Measurements from ENCODE around the gene ASIC3. TPM values are rescaled to one million over a fixed set of nuclear protein-coding genes. Genes with fewer than 3 reads are reported as not detected.
"Not testable (repeated sequence)": the region's sequence is repeated elsewhere in the genome, so short reads cannot be mapped to it uniquely, and the experiment has no call there.

Gene ASIC3
- total RNA-seq, 1 donor from 2014 or later: 5.4 TPM

- intact Hi-C loops (cut with micrococcal nuclease): loop anchor here (1.0 to 10.0 kb wide), 4 partner anchors 36 to 509 kb away; partner anchors contain the start of genes ABCF2 and KCNH2
Observed at GRCh38 chr7:151013356-151013732, 35.0 kb upstream of the ASIC3 start.

DNA sequence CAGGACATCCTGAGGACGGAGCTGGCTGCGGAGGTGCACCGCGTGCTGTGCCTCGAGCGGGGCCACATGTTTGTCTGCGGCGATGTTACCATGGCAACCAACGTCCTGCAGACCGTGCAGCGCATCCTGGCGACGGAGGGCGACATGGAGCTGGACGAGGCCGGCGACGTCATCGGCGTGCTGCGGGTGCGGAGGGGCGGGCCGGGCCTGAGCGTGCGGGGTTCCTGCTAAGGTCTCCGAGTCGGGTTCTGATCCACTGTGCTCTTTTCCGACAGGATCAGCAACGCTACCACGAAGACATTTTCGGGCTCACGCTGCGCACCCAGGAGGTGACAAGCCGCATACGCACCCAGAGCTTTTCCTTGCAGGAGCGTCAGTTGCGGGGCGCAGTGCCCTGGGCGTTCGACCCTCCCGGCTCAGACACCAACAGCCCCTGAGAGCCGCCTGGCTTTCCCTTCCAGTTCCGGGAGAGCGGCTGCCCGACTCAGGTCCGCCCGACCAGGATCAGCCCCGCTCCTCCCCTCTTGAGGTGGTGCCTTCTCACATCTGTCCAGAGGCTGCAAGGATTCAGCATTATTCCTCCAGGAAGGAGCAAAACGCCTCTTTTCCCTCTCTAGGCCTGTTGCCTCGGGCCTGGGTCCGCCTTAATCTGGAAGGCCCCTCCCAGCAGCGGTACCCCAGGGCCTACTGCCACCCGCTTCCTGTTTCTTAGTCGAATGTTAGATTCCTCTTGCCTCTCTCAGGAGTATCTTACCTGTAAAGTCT lies 34.4 kb upstream of the ASIC3 start:
- intact Hi-C loops (cut with micrococcal nuclease): loop anchor here (1.0 to 10.0 kb wide), 7 partner anchors 14 to 508 kb away; partner anchors contain the start of genes ABCB8, ABCF2, KCNH2 and TMUB1

DNA sequence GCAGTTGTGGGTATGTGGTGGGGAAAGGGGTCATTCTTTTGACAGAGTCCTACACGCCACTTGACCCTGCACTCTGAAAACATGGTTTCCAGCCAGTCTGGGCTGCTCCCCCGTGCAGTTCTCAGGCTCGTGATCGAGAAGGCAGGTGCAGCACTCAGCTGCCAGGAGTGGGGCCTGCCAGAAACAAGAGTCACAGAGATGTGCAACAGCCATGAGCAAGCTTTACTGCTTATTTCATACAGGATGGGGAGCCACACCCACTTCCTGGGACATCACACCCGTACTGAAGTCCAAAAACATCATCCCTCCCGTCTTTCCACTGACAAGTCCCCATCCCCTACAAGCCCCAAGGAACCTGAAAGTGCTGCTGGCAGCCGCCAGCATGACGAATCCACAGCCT lies 33.4 kb upstream of the ASIC3 start:
- intact Hi-C loops (cut with micrococcal nuclease): loop anchor here (1.0 to 10.0 kb wide), 6 partner anchors 13 to 507 kb away; partner anchors contain the start of genes ABCB8, KCNH2 and TMUB1

DNA sequence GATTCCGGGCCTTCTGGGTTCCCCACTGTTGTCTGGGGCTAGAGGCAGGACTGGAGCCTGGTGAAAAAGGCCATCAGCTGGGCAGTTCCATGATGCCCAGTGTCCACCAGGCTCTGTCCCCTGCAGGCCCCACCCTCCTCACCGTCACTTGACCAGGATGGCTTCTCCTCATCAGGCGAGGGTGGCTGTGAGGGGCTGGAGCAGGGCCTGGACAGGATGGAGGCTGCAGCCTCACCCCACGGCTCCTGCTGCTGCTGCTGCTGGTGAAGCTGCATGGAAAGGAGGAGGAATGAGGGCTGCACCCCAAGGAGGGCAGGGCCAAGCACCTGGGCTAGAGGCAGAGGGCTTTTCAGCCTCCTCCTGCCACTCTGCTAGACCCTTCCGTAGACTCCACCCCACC lies 32.4 kb upstream of the ASIC3 start:
- intact Hi-C loops (cut with micrococcal nuclease): loop anchor here (2.0 to 10.0 kb wide), 2 partner anchors 241 to 1143 kb away; partner anchors contain the start of gene ATP6V0E2

GRCh38 chr7:151016505-151016904 lies 31.8 kb upstream of the ASIC3 start:
- intact Hi-C loops (cut with micrococcal nuclease): loop anchor here (2.0 to 10.0 kb wide), 2 partner anchors 242 to 1144 kb away; partner anchors contain the start of gene ATP6V0E2

GRCh38 chr7:151016942-151017341 lies 31.4 kb upstream of the ASIC3 start:
- intact Hi-C loops (cut with micrococcal nuclease): loop anchor here (2.0 to 10.0 kb wide), 2 partner anchors 242 to 1144 kb away; partner anchors contain the start of gene ATP6V0E2

GRCh38 chr7:151017370-151017952 lies 30.9 kb upstream of the ASIC3 start:
- intact Hi-C loops (cut with micrococcal nuclease): loop anchor here (2.0 to 10.0 kb wide), 2 partner anchors 243 to 1145 kb away; partner anchors contain the start of gene ATP6V0E2

DNA sequence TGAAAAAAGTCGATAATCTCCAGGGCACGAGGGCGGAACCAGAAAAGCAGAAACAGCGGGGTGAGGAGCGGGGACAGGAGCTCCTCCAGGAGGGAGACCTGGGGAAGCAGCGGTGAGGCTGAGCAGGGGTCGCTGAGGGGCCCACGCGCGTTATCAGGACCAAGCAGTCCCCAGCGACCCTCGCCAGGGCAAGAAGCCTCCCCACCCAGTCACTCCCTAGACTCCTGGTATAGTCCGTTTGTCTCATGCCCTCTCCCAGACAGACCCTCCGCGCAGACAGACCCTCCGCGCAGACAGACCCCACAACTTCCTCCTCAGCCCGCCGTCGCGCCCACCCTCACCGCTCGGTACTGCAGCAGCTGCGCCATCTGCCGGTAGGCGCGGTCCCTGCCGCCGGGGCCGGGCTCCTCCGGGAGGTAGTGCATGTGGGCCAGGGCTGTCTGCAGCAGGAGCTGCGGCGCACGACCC lies 30.3 kb upstream of the ASIC3 start:
- intact Hi-C loops (cut with micrococcal nuclease): loop anchor here (1.0 to 10.0 kb wide), 7 partner anchors 10 to 1145 kb away; partner anchors contain the start of genes ABCB8 and ATP6V0E2

GRCh38 chr7:151018421-151019129 lies 29.8 kb upstream of the ASIC3 start:
- intact Hi-C loops (cut with micrococcal nuclease): loop anchor here (1.0 to 10.0 kb wide), 6 partner anchors 10 to 244 kb away; partner anchors contain the start of gene ABCB8

GRCh38 chr7:151019130-151019447 lies 29.2 kb upstream of the ASIC3 start:
- intact Hi-C loops (cut with micrococcal nuclease): loop anchor here (2.0 to 10.0 kb wide), 2 partner anchors 92 to 244 kb away; no protein-coding TSS in a partner anchor

GRCh38 chr7:151020231-151020630 lies 28.1 kb upstream of the ASIC3 start:
- intact Hi-C loops (cut with micrococcal nuclease): no loop called here

GRCh38 chr7:151023232-151023631 lies 25.1 kb upstream of the ASIC3 start:
- intact Hi-C loops (cut with micrococcal nuclease): no loop called here

- intact Hi-C loops (cut with micrococcal nuclease): no loop called here
Observed at GRCh38 chr7:151024435-151025056, 23.8 kb upstream of the ASIC3 start, which contains the start of gene ATG9B. ATG9B (minus strand) TSS chr7:151024494; CDS start chr7:151024423, 71 bp downstream.

DNA sequence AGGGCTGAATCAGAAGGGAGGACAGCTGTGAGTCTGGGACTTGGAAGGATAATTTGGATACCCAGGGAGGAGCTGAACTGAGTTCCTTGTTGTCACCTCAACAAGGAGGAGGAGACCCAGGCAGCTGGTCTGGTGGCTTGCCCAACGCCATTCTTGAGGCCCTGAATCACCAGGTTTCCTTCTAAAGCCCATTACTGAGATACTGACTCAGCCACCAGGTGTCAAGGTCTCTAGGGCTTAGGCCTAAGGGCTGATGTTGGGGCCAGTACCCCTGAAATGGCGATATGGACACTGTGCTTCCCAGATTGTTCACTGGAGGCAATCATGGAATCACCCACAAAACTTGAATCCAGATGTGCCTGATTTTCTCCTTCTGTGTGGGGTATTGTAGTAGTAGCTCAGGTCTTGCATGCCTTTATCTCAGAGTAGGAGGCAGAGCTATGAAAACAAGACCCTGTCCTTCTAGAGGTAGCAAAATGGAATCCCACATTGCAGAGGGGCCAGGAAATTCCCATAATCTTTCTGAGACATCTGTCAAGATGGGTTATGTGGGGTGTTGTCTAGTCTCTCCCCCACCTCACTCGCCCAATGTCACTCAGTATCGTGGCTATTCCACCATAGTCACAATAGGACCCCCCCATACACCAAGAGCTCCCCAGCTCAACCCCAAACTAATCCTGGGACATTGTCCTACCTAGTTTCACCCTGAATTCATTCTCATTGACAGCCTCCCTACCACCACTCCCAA lies 22.2 kb upstream of the ASIC3 start:
- intact Hi-C loops (cut with micrococcal nuclease): no loop called here

- intact Hi-C loops (cut with micrococcal nuclease): not testable (repeated sequence)
Observed at GRCh38 chr7:151026771-151027727, 21.3 kb upstream of the ASIC3 start.

GRCh38 chr7:151027728-151028130 lies 20.6 kb upstream of the ASIC3 start:
- intact Hi-C loops (cut with micrococcal nuclease): loop anchor here (1.0 kb wide), 14 partner anchors 9 to 1189 kb away; partner anchors contain the start of genes ABCF2, CHPF2, NUB1 and TMUB1

- intact Hi-C loops (cut with micrococcal nuclease): loop anchor here (1.0 kb wide), 14 partner anchors 10 to 1190 kb away; partner anchors contain the start of genes ABCF2, CHPF2, NUB1 and TMUB1
Observed at GRCh38 chr7:151028131-151028947, 20.0 kb upstream of the ASIC3 start, which contains the start of gene ABCB8. ABCB8 (plus strand) TSS chr7:151028450; CDS start chr7:151028516, 66 bp downstream.
